Myocyte (in vitro differentiated cells): ENCODE results near the gene SPINK5. TPM values are rescaled to one million over a fixed set of nuclear protein-coding genes. Genes with fewer than 3 reads are reported as not detected.
"Not testable (repeated sequence)": the region's sequence is repeated elsewhere in the genome, so short reads cannot be mapped to it uniquely, and the experiment has no call there.

Source experiments
- DNase-seq: peaks from one replicate; pipeline ENCODE4 v3.0.0-alpha.2; 2012; ENCODE audit warnings: low read depth
- polyA plus RNA-seq: library from polyadenylated mRNA; unstranded; fragments of >200 nt; gene quantifications from one replicate; pipeline ENCODE4 v1.2.1, GENCODE V29; 2012; ENCODE audit warnings: missing spikeins
- total RNA-seq: library from RNA; depleted of rRNA; stranded (reverse); fragments of >200 nt; gene quantifications from 2 replicates; pipeline ENCODE4 v1.2.3, GENCODE V29; 2014

The SPINK5 gene
- not detected in 2 replicates for total RNA-seq
- not detected for polyA plus RNA-seq

GRCh38 chr5:148063861-148064260 is at the start of gene SPINK5:
SPINK5 (plus strand) TSS chr5:148063980; CDS start chr5:148064045, 65 bp downstream.
- DNase-seq, result no peak

- no peak for DNase-seq
These were observed 49.5 kb upstream of the SPINK5 start for GRCh38 chr5:148014276-148014675.

- no peak for DNase-seq
These were observed 43.4 kb upstream of the SPINK5 start for GRCh38 chr5:148020257-148020988.

- no peak for DNase-seq
These were observed 36.3 kb upstream of the SPINK5 start for GRCh38 chr5:148027505-148027904.

- no peak for DNase-seq
These were observed 34.6 kb upstream of the SPINK5 start for GRCh38 chr5:148029131-148029530.

- no peak for DNase-seq
These were observed 30.6 kb upstream of the SPINK5 start for GRCh38 chr5:148033134-148033533.

GRCh38 chr5:148035676-148036075 is 28.1 kb upstream of the SPINK5 start:
- no peak for DNase-seq

GRCh38 chr5:148042881-148043280 is 20.9 kb upstream of the SPINK5 start:
- no peak for DNase-seq

GRCh38 chr5:148043705-148044104 is 20.1 kb upstream of the SPINK5 start:
- DNase-seq, result no peak

GRCh38 chr5:148055160-148055559 is 8.6 kb upstream of the SPINK5 start:
- DNase-seq, result not testable (repeated sequence)

GRCh38 chr5:148060309-148060708 is 3.5 kb upstream of the SPINK5 start:
- no peak for DNase-seq

GRCh38 chr5:148060881-148061280 is 2.9 kb upstream of the SPINK5 start:
- no peak for DNase-seq

GRCh38 chr5:148070621-148071020 is 6.8 kb downstream of the SPINK5 start:
- no peak for DNase-seq

- no peak for DNase-seq
These were observed 8.4 kb downstream of the SPINK5 start for GRCh38 chr5:148072207-148072606.

GRCh38 chr5:148075529-148075928 is 11.7 kb downstream of the SPINK5 start:
- DNase-seq, result no peak

- no peak for DNase-seq
These were observed 19.4 kb downstream of the SPINK5 start for GRCh38 chr5:148083203-148083602.

GRCh38 chr5:148084269-148084668 is 20.5 kb downstream of the SPINK5 start:
- no peak for DNase-seq

- DNase-seq, result no peak
These were observed 21.5 kb downstream of the SPINK5 start for GRCh38 chr5:148085310-148085709.

GRCh38 chr5:148085977-148086705 is 22.4 kb downstream of the SPINK5 start:
- no peak for DNase-seq

GRCh38 chr5:148090146-148090772 is 26.5 kb downstream of the SPINK5 start:
- DNase-seq, result no peak

- no peak for DNase-seq
These were observed 27.0 kb downstream of the SPINK5 start for GRCh38 chr5:148090773-148091250.
